OCI-LY3 (cell line): Measurements from ENCODE around the gene PPDPF.

Experiments used
- EZH2phosphoT487 ChIP-seq: fragments of 200-600 bp; shearing (Covaris generic); IDR thresholded peaks from 2 replicates; pipeline ENCODE4 v1.6.1; 2018; ENCODE audit warnings: antibody characterized with exemption, mixed run types, low read depth
- TF ChIP-seq, protein P1 (sequence below): fragments of 200-600, 300-600 bp; sonication (generic); IDR thresholded peaks from 2 replicates; pipeline ENCODE4 v1.5.1; 2014; ENCODE audit warnings: antibody characterized with exemption, low read length, low read depth

DNA sequence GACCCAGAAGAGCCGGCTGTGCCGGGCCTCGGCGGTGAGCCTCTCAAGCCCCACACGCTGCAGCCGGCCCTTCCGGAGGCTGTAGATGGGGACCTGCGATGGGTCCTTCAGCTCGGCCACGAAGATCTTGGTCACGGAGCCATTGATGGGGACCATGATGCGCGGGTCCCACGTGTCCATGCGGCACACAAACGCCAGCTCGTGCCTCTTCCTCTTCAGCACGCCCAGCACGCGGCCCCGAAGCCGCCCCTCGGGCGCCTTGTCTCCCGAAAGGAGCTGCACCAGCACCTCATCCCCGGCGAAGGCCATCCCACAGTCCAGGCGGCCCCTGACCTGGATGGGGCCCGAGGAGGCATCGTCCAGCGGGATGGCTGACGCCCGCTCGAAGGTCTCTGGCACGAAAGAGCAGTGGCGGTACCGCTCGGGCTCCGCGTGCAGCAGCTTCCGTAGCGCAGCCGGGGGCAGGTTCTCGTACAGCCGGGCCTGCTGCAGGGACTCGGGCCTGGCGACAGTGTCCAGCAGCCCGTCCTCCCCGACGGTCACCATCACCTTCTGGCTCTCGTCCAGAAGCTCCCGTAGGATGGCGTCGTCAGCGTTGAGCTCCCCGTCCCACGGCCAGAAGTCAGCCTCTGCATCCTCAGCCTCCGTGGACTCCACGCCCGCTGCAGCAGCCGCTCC lies 44.6 kb downstream of the PPDPF start:
- TF ChIP-seq EZH2phosphoT487, result no peak
- TF ChIP-seq, protein P1, sequence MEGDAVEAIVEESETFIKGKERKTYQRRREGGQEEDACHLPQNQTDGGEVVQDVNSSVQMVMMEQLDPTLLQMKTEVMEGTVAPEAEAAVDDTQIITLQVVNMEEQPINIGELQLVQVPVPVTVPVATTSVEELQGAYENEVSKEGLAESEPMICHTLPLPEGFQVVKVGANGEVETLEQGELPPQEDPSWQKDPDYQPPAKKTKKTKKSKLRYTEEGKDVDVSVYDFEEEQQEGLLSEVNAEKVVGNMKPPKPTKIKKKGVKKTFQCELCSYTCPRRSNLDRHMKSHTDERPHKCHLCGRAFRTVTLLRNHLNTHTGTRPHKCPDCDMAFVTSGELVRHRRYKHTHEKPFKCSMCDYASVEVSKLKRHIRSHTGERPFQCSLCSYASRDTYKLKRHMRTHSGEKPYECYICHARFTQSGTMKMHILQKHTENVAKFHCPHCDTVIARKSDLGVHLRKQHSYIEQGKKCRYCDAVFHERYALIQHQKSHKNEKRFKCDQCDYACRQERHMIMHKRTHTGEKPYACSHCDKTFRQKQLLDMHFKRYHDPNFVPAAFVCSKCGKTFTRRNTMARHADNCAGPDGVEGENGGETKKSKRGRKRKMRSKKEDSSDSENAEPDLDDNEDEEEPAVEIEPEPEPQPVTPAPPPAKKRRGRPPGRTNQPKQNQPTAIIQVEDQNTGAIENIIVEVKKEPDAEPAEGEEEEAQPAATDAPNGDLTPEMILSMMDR, result no peak
